Stimulated activated naive CD8-positive, alpha-beta T cell treated with anti-CD3 and anti-CD28 coated beads, Interleukin-15, Interleukin-2, amounts not matched to agents 100 ng/mL and 50 ng/mL, for 24 hours (primary cell): ENCODE data around the gene SEL1L.
A peak's percentile ranks its signal among the peaks of the same experiment; 100 is the strongest.
"Not testable (repeated sequence)": the region's sequence is repeated elsewhere in the genome, so short reads cannot be mapped to it uniquely, and the experiment has no call there.

Experiments used
- H3K27ac Mint-ChIP-seq: one replicate; pipeline ENCODE4 v1.8.0; 2021; ENCODE audit warnings: mild to moderate bottlenecking, mixed read lengths
- H3K27me3 Mint-ChIP-seq: one replicate; pipeline ENCODE4 v1.8.0; 2021; ENCODE audit warnings: mixed read lengths
- H3K36me3 Mint-ChIP-seq: one replicate; pipeline ENCODE4 v1.8.0; 2021; ENCODE audit warnings: low read depth, mixed read lengths
- H3K4me1 Mint-ChIP-seq: one replicate; pipeline ENCODE4 v1.8.0; 2021; ENCODE audit warnings: low read depth, mixed read lengths
- H3K4me3 Mint-ChIP-seq: one replicate; pipeline ENCODE4 v1.8.0; 2021; ENCODE audit warnings: mild to moderate bottlenecking, mixed read lengths
- H3K9me3 Mint-ChIP-seq: one replicate; pipeline ENCODE4 v1.8.0; 2021; ENCODE audit warnings: mixed read lengths

Gene SEL1L

GRCh38 chr14:81473456-81474147, 60.1 kb downstream of the SEL1L start:
- H3K4me1 Mint-ChIP-seq, result peaks cover 59% of the 10 kb centered on the region
- H3K36me3 Mint-ChIP-seq, result peaks cover 45% of the 10 kb centered on the region
- peak overlapping the region; percentile 76 for H3K4me3 Mint-ChIP-seq
- peak overlapping the region; percentile 95 for H3K27ac Mint-ChIP-seq
- no peaks in the 10 kb centered on the region for H3K9me3 Mint-ChIP-seq
- no peaks in the 10 kb centered on the region for H3K27me3 Mint-ChIP-seq

DNA sequence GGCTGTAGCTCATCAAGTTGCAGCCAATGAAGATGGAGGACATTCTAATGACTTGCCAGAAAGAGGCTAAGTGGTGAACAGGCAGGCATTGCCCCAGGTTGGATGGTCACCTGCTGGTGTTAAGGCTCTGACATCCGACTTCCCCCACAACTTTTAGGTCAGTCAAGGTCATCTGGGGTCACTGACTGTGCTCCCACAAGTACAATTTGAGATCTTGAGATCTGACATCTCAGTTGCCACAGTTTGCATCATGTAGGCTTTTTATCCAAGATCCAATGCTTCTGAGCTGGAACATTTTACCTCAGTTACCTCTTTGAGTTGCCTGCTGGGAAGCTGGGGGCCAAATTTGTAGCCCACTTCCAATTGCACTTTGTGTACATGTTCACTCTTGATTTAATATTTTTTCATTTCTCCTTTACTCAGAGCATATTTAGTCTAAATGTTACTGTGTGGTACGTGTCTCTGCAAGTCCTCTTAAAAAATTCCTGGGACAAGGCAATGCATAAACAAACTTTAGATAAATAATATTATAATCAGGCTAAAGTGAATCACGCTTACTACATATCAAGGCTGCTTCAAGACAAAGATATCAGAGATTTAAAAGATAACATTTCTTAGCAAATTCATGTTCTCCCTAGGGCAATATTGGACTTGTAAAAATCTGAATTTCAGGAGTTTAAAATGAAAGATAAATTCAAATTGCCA, 61.4 kb downstream of the SEL1L start:
- peaks cover 59% of the 10 kb centered on the region for H3K4me1 Mint-ChIP-seq
- peak overlapping the region; percentile 52 for H3K27ac Mint-ChIP-seq
- no peak overlapping the region for H3K4me3 Mint-ChIP-seq
- H3K9me3 Mint-ChIP-seq, result no peaks in the 10 kb centered on the region
- no peaks in the 10 kb centered on the region for H3K27me3 Mint-ChIP-seq
- peaks cover 39% of the 10 kb centered on the region for H3K36me3 Mint-ChIP-seq

- Mint-ChIP-seq H3K4me1 (peaks cover 59% of the 10 kb centered on the region), H3K9me3 (no peaks in the 10 kb centered on the region), H3K4me3 (peak overlapping the region; percentile 30), H3K27me3 (no peaks in the 10 kb centered on the region), H3K36me3 (peaks cover 28% of the 10 kb centered on the region), H3K27ac (peak overlapping the region; percentile 93)
These were observed 62.6 kb downstream of the SEL1L start for GRCh38 chr14:81471062-81471461.

GRCh38 chr14:81470557-81470826, 63.2 kb downstream of the SEL1L start:
- not testable (repeated sequence) for H3K27me3 Mint-ChIP-seq, H3K9me3 Mint-ChIP-seq
- peaks cover 24% of the 10 kb centered on the region for H3K36me3 Mint-ChIP-seq
- H3K27ac Mint-ChIP-seq, result peak overlapping the region; percentile 93
- H3K4me3 Mint-ChIP-seq, result peak overlapping the region; percentile 56
- peaks cover 59% of the 10 kb centered on the region for H3K4me1 Mint-ChIP-seq

DNA sequence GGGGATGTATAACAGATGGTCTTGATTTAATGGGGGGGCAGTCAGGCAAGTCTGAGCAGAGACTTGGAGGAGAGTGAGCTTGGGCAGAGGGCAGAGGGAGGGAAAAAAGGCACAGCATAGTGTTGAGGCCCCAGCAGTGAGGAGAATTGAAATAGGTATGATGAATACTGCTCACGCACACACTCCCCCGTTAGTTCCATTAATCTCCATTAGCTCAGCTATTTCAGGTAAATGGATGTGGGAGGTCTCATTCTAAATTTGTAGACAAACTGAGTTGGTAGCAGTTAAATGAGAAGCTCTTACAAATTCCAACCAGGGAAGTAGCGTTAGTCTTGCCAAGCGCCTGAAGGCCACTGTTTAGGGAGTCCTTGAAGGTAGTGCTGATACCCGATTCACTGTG, 66.8 kb downstream of the SEL1L start:
- H3K9me3 Mint-ChIP-seq, result no peaks in the 10 kb centered on the region
- H3K36me3 Mint-ChIP-seq, result no peaks in the 10 kb centered on the region
- H3K27ac Mint-ChIP-seq, result no peak overlapping the region
- H3K4me1 Mint-ChIP-seq, result peaks cover 34% of the 10 kb centered on the region
- no peak overlapping the region for H3K4me3 Mint-ChIP-seq
- no peaks in the 10 kb centered on the region for H3K27me3 Mint-ChIP-seq

GRCh38 chr14:81465507-81466228, 68.0 kb downstream of the SEL1L start:
- Mint-ChIP-seq H3K27me3 (no peaks in the 10 kb centered on the region), H3K27ac (no peak overlapping the region), H3K4me1 (peaks cover 22% of the 10 kb centered on the region), H3K9me3 (no peaks in the 10 kb centered on the region), H3K36me3 (no peaks in the 10 kb centered on the region), H3K4me3 (peak overlapping the region; percentile 43)

DNA sequence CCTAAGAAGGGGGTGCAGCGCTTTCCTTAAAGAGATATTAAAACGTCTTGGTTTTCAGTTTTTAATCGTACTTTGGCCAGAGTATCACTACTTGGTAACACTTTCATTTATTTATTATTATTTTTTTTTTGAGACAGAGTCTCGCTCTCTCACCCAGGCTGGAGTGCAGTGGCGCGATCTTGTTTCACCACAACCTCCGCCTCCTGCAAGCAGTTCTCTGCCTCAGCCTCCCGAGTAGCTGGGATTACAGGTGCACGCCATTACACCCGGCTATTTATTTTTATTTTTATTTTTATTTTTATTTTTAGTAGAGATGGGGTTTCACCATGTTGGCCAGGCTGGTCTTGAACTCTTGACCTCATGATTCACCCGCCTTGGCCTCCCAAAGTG, 68.7 kb downstream of the SEL1L start:
- H3K27ac Mint-ChIP-seq, result peak overlapping the region; percentile 67

DNA sequence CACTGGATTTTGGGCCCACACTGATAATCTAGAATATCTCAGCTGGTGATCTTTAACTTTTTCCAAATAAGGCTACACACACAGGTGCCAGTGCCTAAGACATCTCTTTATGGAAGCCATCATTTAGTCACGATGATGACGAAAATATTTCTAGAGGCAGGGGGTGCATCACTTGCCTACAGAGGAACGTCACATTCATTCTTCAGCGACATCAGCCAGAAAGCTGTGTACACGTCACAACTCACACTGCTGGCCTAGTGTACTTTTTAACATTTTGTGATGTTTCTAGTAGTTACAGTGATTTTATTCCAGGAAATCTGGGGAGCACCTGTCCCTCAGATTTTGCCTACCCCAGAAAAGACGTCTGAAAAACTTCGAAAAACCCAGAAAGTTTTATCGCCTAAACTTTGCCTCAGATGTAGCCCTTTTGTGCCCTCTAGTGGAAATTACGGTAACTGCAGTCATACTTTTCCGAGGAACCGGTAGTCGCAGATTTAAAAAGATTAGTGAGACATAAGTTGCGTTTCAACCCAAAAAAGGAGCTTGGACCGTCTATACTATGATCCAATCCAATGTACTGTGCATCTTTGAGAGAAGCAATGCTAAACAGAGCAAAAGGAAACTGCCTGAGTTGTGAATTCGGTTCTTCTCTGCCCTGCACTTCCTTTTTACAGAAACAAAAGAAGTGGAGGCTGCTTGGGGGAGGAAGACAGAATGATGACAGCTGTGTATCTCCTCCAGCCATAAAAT, 69.2 kb downstream of the SEL1L start:
- Mint-ChIP-seq H3K4me1 (peaks cover 9% of the 10 kb centered on the region), H3K36me3 (no peaks in the 10 kb centered on the region), H3K9me3 (no peaks in the 10 kb centered on the region), H3K27me3 (no peaks in the 10 kb centered on the region), H3K27ac (peak overlapping the region; percentile 67), H3K4me3 (peak overlapping the region; percentile 80)

More for the DNA sequence above, 68.7 kb downstream of the SEL1L start:
- not testable (repeated sequence) for H3K9me3 Mint-ChIP-seq, H3K27me3 Mint-ChIP-seq, H3K36me3 Mint-ChIP-seq
- Mint-ChIP-seq H3K4me1 (peaks cover 15% of the 10 kb centered on the region), H3K4me3 (peak overlapping the region; percentile 80)

GRCh38 chr14:81462356-81462755, 71.3 kb downstream of the SEL1L start:
- not testable (repeated sequence) for H3K4me1 Mint-ChIP-seq, H3K4me3 Mint-ChIP-seq, H3K36me3 Mint-ChIP-seq

DNA sequence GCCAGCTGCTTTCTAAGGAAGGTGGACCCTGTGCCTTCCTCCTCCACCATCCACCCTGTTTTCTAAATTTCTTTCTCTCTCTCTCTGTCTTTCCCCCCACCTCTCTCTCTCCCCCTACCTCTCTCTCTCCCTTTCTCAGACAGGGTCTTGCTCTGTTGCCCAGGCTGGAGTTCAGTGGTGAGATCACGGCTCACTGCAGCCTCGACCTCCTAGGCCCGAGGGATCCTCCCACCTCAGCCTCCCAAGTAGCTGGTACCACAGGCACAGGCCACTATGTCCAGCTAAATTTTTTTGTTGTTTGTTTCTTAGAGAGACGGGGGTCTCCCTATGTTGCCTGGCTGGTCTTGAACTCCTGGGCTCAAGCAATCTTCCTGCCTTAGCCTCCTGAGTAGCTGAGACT, 73.7 kb downstream of the SEL1L start:
- no peaks in the 10 kb centered on the region for H3K27me3 Mint-ChIP-seq
- peaks cover 14% of the 10 kb centered on the region for H3K4me1 Mint-ChIP-seq
- no peak overlapping the region for H3K4me3 Mint-ChIP-seq
- H3K36me3 Mint-ChIP-seq, result no peaks in the 10 kb centered on the region
- no peak overlapping the region for H3K27ac Mint-ChIP-seq
- no peaks in the 10 kb centered on the region for H3K9me3 Mint-ChIP-seq

More at GRCh38 chr14:81462356-81462755, 71.3 kb downstream of the SEL1L start:
- not testable (repeated sequence) for H3K9me3 Mint-ChIP-seq, H3K27ac Mint-ChIP-seq, H3K27me3 Mint-ChIP-seq

DNA sequence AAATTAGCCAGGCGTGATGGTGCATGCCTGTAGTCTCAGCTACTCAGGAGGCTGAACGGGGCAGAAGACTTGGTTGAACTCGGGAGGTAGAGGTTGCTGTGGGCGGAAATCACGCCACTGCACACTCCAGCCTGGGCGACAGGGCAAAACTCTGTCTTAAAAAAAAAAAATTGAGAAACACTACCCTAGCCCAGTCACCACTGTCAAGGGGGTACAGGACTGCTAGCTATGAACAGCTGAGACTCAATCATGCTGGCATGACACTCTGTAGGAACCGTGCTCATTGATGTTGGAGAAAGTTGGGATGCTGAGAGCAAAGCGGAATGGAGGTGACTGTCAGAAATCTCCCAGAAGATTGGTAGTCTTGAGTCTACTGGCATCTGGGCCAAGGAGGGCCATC, 75.3 kb downstream of the SEL1L start:
- Mint-ChIP-seq H3K27me3 (peaks cover 4% of the 10 kb centered on the region), H3K27ac (no peak overlapping the region), H3K4me3 (no peak overlapping the region)

DNA sequence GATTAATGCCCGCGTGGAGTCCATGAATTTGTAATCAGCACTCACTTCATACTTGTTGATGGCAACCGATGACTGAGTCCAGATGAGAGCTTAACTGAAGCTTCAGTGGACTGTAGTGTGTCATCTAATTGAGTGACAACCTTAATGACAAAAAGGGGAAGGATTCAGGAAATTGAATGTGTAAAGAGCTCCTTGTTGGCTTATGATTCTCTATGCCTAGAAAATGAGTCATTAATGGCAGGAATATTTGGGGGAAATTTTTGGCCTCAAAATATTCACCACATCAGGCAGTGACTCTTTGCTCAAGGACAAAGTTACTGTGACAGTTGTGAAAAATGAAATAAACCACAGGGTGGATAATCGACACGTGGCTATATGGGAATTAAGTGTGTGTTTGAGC, 78.3 kb downstream of the SEL1L start:
- Mint-ChIP-seq H3K27me3 (peaks cover 7% of the 10 kb centered on the region), H3K4me3 (no peak overlapping the region), H3K27ac (peak overlapping the region; percentile 26), H3K9me3 (no peaks in the 10 kb centered on the region), H3K36me3 (no peaks in the 10 kb centered on the region), H3K4me1 (peaks cover 11% of the 10 kb centered on the region)

More for the DNA sequence above, 75.3 kb downstream of the SEL1L start:
- Mint-ChIP-seq H3K36me3 (no peaks in the 10 kb centered on the region), H3K4me1 (peaks cover 7% of the 10 kb centered on the region), H3K9me3 (no peaks in the 10 kb centered on the region)

GRCh38 chr14:81454572-81455218, 79.0 kb downstream of the SEL1L start:
- Mint-ChIP-seq H3K36me3 (no peaks in the 10 kb centered on the region), H3K27me3 (peaks cover 8% of the 10 kb centered on the region), H3K4me1 (peaks cover 11% of the 10 kb centered on the region), H3K9me3 (no peaks in the 10 kb centered on the region), H3K27ac (no peak overlapping the region), H3K4me3 (no peak overlapping the region)

DNA sequence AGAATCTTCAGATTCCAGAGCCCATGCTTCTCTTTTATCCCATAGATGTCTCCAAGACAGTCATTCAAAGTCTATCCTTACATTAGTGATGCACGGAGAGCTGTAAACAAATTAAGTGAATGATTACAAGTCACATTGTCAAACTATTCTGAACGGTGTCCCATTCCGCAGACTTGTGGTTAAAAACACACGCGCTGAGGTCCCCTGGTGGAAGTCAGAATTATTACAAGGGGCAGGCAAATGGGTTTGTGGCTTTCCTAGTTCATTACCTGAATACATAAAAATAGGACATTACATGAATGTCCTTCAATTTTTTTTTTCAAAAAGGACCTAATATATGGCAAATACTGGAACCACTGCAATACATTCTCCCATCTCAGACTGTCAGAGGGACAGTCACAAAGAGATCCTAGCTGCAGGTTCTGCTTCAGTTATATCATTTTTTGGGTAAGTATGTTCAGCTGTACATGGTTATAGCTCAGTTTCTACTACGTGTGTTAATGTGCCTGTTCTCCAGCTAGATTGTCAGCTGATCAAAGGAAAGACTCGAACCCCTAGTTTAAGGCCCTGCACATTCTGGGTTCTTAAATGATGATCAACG, 80.4 kb downstream of the SEL1L start:
- H3K4me3 Mint-ChIP-seq, result no peak overlapping the region
- peaks cover 16% of the 10 kb centered on the region for H3K27me3 Mint-ChIP-seq
- H3K4me1 Mint-ChIP-seq, result peaks cover 11% of the 10 kb centered on the region
- no peaks in the 10 kb centered on the region for H3K36me3 Mint-ChIP-seq
- H3K27ac Mint-ChIP-seq, result no peak overlapping the region
- H3K9me3 Mint-ChIP-seq, result no peaks in the 10 kb centered on the region
